Stimulated activated CD8-positive, alpha-beta memory T cell treated with anti-CD3 and anti-CD28 coated beads, Interleukin-12 subunit alpha, Interleukin-12 subunit beta, amount 100 ng/mL, for 24 hours (primary cell): ENCODE data around the gene ACVR1C.

Experiments
- DNase-seq: peaks from one replicate; pipeline ENCODE4 v3.0.0-alpha.2; 2020; ENCODE audit errors: extremely low read depth

Gene ACVR1C

GRCh38 chr2:157628477-157629415 lies at the start of gene ACVR1C:
ACVR1C (minus strand) TSS chr2:157628864; CDS start chr2:157628644, 220 bp downstream.
- DNase-seq: no peak

- no peak for DNase-seq
Observed at GRCh38 chr2:157677941-157678340, 49.3 kb upstream of the ACVR1C start.

GRCh38 chr2:157672129-157672528 lies 43.5 kb upstream of the ACVR1C start:
- no peak for DNase-seq

- no peak for DNase-seq
Observed at GRCh38 chr2:157662401-157662800, 33.7 kb upstream of the ACVR1C start.

- DNase-seq: no peak
Observed at GRCh38 chr2:157661776-157662175, 33.1 kb upstream of the ACVR1C start.

GRCh38 chr2:157657858-157658257 lies 29.2 kb upstream of the ACVR1C start:
- DNase-seq: no peak

GRCh38 chr2:157657101-157657500 lies 28.4 kb upstream of the ACVR1C start:
- DNase-seq: no peak

- DNase-seq: no peak
Observed at GRCh38 chr2:157644776-157645175, 16.1 kb upstream of the ACVR1C start.

- DNase-seq: no peak
Observed at GRCh38 chr2:157631861-157632260, 3.2 kb upstream of the ACVR1C start.

GRCh38 chr2:157627594-157628476 lies 829 bp downstream of the ACVR1C start:
- DNase-seq: no peak

- DNase-seq: no peak
Observed at GRCh38 chr2:157625296-157625695, 3.4 kb downstream of the ACVR1C start.

GRCh38 chr2:157620956-157621355 lies 7.7 kb downstream of the ACVR1C start:
- no peak for DNase-seq

- no peak for DNase-seq
Observed at GRCh38 chr2:157611726-157612125, 16.9 kb downstream of the ACVR1C start.

GRCh38 chr2:157611110-157611509 lies 17.6 kb downstream of the ACVR1C start:
- no peak for DNase-seq

- DNase-seq: no peak
Observed at GRCh38 chr2:157606534-157606933, 22.1 kb downstream of the ACVR1C start.

- DNase-seq: no peak
Observed at GRCh38 chr2:157603198-157603597, 25.5 kb downstream of the ACVR1C start.

- no peak for DNase-seq
Observed at GRCh38 chr2:157601807-157602206, 26.9 kb downstream of the ACVR1C start.

- DNase-seq: peak; percentile 19
Observed at GRCh38 chr2:157596992-157597681, 31.5 kb downstream of the ACVR1C start.

- DNase-seq: no peak
Observed at GRCh38 chr2:157593411-157593810, 35.3 kb downstream of the ACVR1C start.

GRCh38 chr2:157592948-157593347 lies 35.7 kb downstream of the ACVR1C start:
- no peak for DNase-seq

GRCh38 chr2:157592374-157592773 lies 36.3 kb downstream of the ACVR1C start:
- no peak for DNase-seq

- no peak for DNase-seq
Observed at GRCh38 chr2:157587576-157587975, 41.1 kb downstream of the ACVR1C start.
